Measurements from ENCODE around the gene SLC25A1.
"Not testable (repeated sequence)": the region's sequence is repeated elsewhere in the genome, so short reads cannot be mapped to it uniquely, and the experiment has no call there.

Gene SLC25A1

DNA sequence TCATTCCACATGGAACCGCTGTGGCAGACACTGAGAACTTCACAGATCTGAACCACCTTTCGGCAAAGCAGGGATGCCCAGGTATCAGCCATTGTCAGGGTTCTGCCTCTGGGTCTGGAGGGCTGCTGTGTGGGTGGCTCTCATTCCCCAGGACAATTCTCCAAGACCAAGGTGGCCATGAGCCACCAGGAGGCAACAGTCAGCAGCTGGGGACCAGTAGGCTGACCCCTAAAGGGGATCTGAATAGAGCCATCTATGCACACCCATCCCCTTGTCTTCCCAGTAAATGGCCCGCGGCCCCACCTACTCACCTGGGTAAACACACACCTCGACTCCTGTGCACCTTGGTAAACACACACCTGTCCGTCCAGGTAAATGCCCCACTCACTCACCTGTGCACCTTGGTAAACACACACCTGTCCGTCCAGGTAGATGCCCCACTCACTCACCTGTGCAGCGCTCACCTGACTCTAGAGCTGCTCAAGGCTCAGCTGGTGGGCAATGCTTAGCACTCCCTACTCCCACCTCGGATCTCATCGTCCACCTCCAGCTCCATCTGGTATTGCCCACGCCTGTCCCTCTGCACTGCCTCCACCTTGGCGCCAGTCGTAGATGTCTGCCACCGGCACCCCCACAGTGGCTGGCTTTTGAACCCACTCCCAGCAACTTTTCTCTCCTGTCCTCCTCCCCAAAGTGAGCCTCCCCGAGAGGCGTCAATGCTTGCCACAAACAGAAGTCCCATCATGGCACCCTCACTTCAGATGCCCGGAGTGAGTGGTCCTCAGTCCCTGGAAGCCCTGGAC, 10.2 kb downstream of the SLC25A1 start:
- no peak for DNase-seq

DNA sequence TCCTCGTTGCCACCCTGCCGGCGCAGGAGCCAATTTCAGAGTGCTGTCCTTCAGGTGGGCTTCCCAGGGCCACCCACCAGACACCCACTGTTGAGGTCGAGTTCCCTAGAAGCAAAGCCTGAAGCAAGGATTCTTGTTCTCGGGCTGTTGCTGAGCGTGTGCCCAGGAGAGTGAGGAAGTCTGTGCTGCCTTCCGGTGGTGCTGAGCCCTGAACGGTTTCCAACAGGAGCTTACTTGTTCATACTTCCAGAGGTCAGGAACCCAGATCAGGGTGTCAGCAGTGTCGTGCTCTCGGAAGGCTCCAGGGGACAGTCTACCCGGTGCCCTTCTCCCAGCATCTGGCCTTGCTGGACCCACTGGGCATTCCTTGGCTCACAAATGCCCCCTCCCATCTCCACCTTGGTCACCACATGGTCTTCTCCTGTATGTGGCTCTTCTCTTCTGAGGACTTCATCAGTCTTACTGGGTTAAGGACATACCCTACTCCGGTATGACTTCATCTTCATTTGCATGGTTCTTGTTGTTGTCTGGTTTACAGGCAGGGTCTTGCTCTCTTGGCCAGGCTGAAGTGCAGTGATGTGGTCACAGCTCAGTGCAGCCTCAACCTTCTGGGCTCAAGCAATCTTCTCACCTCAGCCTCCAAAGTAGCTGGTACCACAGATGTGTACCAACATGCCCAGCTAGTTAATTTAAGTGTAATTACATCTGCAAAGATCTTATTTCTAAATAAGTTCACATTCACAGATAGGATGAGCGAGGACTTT, 11.2 kb downstream of the SLC25A1 start:
- no peak for DNase-seq

DNA sequence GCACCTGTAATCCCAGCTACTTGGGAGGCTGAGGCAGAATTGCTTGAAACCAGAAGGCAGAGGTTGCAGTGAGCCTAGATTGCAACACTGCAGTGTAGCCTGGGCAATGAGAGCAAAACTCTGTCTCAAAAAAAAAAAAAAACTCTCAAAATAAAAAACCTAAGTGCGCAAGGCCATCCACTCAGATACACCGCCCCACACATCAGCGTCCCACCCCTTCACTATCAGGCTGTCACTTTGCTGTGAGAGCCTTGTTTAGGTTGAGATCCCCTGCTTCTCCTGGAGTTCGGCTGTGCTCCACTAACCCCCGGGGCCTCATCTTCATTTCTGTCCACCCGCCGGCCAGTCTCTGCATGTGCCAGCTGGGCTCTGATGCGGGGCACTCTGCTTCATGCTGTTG, 12.1 kb downstream of the SLC25A1 start:
- DNase-seq, result no peak

DNA sequence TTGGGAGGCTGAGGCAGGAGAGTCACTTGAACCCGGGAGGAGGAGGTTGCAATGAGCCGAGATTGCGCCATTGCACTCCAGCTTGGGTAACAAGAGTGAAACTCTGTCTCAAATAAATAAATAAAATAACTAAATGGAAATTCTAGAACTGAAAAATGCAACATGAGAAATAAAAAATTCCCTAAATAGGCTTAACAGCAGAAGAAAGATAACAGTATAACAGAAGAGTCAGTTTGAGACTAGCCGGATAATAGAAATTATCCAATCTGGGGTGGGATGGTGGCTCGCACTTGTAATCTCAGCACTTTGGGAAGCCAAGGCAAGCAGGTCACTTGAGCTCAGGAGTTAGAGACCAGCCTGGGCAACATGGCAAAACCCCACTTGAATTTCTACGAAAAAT, 14.1 kb downstream of the SLC25A1 start:
- no peak for DNase-seq

DNA sequence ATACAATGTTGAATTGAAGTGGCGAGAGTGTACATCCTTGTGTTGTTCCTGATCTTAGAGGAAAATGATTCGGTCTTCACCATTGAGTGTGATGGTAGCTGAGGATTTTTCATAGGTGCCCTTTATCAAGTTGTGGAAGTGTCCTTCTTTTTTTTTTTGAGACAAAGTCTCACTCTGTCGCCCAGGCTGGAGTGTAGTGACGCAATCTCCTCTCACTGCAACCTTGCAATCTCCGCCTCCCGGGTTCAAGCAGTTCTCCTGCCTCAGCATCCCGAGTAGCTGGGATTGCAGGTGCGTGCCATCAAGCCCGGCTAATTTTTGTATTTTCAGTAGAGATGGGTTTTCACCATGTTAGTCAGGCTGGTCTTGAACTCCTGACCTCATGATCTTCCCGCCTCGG, 19.9 kb downstream of the SLC25A1 start:
- DNase-seq, result not testable (repeated sequence)

DNA sequence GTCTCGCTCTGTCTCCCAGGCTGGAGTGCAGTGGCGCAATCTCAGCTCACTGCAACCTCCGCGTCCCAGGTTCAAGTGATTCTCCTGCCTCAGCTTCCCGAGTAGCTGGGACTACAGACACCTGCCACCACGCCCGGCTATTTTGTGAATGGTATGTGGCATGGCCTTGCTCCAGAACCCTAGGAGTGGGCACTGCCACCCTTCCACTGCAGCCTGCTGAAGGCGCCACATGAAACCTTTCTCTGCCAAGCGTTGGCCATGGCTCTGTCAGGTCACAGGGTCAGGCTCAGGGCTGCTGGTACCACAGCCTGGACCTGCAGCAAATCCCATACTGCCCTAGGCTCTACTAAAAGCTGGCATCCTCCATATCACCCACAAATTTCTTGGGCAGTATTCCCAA, 22.4 kb downstream of the SLC25A1 start:
- not testable (repeated sequence) for DNase-seq

DNA sequence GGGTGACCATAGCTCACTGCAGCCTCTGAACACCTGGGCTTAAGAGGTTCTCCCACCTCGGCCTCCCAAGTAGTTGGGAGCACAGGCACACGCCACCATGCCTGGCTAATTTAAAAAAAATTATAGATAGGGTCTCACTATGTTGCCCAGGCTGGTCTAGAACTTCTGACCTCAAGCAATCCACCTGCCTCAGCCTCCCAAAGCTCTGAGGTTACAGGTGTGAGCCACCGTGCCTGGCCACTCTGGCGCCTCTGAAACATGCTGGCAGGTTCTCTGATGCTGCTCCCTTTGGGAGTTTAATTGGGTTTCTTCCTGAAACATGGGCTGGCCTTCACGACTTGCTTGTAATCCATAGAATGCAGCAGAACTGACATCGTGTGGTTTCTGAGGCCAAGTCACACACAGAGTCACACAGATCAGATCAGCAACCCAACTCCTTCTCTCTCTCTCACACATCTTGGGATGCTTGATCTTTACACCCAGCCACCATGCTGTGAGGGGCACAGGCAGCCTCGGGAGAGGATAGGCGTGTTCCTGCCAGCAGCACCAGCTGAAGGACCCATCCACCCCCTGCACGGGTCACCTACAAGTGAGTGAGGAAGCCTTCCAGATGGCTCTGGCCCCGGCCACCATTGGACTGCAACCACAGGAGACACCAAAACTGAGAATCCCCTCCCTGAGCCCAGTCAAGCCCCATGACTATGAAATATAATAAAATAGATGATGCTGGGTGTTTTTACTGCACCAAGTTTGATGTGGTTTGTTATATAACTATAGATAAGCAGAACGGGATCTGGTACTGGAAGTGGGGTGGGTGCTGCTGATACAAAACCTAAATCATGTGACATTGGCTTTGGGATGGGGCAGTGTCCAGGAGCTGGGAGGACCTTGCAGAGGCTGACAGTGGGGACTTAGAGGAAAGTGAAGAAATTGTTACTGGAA, 25.3 kb downstream of the SLC25A1 start:
- no peak for DNase-seq

DNA sequence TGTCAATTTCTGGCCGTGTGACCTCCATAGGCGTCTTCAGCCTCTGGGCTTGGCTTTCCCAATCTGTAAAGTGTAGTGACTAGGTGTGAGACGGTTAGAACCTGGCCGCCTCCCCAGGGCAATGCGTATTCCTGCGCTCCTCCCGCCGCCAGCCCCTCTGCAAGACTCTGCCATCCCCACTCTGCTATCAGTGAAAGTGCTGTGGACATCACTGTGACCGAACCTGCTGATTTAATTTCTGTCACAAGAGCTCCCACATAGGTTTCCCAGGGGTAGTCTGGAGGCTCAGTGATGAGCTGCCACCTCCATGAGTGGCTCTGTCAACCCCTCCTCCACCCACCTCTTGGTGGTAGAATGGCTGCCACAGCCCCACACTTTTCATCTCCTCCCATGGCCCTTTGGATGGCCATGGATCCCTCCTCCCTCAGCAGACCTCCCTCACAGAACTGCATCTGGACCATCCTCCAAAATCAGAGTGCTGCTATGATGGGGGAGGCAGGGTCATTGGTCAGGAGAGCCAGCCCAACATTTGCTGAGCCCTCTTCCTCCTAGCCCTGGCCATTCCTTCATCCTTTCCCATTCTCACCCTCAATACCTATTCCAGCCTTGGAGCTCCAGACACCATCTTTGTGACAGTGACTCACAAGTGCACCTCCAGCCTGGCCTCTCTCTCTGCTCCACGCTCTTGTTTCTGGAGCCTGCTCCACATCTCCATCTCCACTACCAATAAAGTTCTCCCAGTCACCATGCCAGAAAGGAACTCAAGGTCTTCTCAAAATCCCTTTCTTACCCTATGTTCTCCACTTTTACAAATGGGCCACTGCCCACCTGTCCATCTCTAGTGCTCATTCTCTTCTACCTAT, 27.0 kb downstream of the SLC25A1 start:
- no peak for DNase-seq

DNA sequence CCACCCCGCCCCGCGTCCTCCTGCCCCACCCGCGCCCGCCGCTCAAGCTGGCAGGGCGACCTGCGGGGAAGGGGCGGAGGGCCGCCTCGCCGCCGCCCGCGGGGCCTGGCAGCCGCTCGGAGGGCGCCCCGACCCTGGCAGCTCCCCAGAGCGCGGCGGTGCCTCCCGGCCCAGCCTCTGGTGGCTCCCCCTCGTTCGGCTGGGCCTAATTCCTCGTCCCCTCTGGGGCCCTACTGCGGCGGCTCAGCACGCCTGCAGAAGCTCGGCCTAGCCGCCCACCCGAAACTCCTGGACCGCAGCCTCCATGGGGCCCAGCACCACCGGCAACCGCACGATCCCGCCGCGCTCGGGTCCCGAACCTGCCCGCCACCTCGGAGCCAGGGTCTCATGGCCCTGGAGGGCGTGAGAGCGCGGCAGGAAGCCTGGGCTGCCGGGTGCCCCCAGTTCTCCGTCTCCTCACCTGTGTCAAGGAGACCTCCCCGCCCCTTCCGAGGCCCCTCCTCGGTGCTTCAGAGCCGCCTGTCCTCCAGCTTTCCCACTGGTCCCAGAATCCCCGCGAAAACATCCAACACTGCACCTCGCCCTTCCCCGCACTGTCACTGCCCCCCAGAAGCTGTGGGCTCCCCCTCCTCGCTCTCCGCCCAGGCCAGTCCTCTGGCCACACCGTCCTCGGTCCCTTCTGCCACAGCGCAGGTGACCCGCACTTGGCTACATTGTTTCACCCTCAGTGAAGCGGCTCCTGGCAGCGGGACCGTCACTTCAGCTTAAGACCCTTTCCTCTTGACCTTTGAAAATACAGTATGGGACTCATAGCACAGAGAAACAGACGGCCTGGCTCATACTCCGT, 27.8 kb downstream of the SLC25A1 start:
- no peak for DNase-seq

DNA sequence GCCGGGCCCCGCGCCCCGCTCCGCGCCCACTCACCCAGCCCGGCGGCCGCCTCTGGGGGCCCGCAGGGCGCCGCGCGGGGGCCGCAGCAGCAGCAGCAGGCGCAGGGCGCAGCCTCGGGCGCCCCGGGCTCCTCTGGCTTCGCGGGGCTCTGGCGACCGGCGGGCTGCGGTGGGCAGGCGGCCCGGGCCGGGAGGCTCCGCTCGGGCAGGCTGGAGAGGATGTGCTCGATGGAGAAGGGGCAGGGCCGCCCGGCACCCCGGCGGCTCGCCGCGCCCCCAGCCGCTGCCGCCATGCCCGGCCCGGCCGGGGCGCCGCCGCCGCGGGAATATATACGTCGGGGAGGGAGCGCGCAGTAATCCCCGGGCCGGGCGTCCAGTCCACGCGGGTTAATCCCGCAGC, 28.5 kb downstream of the SLC25A1 start, which contains the start of gene GSC2:
TSS of gene GSC2 (minus strand) at position 302 of the 400 bp plus-strand sequence. CDS start at position 293, 9 bp downstream.
- DNase-seq, result no peak

DNA sequence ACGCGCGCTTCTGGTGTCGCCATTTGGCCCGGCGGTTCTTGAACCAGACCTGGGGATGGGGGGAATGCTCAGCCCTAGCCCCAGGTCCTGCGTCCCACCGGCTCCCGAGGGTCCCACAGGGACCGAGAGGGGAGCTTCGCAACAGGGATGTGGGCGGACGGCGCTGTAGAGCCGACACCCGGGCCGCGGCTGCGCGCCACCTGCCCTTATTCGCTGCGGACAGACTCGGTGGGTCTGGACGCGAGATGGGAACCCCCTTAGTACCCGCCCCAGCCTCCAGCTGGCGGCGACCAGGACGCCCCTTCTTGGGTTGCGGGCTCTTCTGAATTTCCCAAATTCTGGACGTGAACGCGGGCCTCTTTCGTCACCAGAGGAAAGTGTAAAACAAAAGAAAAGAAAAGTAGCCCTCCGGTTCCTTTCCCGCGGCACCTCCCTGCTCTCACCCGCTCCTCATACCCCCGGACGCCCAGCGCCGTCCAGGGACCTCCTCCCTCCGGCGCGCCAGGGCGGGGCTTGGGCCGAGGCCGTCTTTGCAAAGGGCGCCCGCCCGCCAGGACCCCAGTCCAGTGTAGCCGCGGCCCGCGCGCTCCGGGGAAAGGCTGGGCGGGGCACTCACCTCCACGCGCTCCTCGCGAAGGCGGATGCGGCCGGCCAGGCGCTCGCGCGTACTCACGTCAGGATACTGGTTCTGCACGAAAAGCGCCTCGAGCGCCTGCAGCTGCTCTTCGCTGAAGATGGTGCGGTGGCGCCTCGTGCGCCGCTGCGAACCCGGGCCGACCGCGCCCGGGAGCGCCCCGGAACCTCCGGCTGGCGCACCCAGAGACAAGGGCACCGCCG, 29.3 kb downstream of the SLC25A1 start:
- DNase-seq, result peak; percentile 50

DNA sequence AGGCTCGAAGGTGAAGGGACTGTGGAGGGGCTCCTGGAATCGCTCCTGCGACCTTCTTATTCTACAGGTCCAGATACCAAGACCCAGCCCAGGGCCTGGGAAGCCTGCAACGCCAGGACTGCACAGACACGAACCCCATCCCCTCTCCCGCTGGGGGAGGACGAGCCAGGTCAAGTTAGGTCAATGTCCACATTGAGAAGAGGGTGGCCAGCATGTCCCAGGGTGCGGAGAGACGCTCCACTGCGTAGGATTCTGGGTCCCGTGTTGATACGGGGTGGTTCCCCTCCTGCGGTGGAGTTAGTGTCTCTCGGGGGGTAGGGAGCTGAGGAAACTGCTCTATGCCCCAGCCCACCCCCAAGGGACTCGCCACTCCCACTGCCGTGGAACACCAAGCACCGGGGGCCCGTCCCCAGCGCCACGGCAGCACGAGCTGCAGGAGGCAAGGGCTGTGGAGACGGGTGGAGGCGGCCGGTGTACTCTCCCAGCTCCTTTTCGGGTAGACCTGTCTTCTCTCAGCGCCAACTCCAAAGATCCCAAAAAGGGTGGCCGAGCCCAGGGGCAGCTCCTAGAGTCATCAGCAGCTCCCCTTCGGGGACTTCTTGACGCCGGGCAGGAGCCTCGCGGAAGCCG, 30.0 kb downstream of the SLC25A1 start:
- DNase-seq, result no peak

DNA sequence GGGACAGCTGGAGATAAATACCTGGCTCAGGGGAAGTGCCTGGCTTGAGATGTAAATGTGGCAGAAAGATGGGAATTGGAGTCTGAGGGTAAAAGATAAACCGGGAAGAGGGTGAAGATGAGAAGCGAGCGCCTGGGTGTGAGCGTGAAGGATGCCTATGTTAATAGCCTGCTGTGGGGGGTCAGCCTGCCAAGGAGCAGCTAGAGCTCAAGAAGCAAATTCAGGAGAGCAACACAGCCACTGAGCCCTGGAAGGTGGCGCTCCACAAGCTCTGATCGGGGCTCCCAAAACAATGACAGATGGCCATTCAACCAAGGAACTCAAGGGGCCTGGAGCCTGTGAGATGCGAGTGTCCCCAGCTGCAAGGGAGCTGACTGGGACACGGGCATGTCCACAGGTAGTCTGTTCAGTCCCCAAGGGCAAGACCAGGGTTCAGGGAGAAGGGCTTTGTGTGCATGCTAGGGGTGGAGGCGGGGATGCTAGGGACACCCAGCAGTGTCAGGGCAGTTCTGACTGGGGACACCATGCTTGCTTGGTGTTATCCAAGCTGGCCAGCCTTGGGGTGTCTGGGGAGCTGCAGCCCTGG, 31.2 kb downstream of the SLC25A1 start:
- no peak for DNase-seq

DNA sequence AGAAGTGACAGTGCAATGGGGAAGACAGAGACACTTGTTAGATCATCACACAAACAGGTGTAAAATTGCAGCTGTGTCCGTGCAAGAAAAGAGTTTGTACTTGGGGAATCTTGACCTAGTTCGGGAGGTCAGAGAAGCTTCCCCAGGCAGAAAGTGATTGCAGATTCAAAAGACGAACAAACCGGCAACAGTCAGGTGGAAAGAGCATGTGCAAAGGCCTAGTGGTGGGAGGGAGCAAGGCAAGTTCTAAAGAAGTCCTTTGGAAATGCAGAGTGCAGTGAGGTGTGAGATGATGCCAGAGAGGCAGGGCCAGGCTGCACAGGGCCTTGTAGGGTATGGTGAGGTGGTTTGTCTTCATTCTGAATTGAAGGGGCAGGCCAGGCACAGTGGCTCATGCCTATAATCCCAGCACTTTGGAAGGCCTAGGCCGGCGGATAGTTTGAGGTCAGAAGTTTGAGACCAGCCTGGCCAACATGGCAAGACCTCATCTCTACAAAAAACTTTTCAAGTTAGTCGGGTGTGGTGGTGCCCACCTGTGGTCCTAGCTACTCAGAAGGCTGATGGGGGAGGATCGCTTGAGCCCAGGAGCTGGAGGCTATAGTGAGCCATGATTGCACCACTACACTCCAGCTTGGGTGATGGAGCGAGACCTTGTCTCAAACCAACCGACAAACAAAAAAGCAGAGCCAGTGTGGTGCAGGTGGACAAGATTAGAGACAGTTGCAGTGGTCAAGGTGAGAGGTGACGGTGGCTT, 32.1 kb downstream of the SLC25A1 start:
- DNase-seq, result no peak

DNA sequence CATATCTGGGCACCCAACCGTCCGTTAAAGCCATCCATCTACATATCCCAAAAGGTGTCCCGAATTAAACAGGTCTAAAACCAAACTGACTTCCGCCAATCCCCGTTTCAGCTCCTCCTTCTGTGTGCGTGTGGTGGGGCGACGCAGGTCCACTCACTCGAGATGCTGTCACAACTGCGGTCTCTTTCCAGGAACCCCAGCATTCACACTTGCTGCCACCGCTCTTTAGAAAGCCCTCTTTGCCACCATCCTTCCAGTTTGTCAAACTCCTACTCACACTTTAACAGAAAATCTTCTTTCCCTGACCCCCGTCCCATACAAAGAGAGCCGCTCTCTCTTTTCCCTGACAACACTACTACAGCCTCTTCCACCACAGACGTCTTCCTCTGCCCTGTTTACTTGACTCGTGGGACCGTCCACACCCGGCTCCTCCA, 34.6 kb downstream of the SLC25A1 start:
- no peak for DNase-seq

DNA sequence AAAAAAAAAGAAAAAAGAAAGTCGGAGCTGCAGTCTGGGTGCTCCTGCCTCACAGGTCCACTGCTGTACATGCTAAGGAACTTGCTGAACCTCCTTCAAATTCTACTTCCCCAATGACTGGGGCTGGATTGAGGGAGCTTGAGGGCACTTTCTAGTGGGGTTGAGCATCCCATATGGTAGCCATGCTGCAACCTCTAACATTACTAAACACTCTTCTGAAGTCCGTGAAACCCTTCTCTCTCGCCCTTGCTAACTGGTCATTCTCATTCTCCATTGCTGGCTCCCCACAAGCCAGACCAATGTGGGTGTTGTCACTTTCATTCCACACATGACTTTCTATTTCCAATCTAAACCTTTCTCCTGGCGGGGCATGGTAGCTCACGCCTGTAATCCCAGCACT, 35.3 kb downstream of the SLC25A1 start:
- DNase-seq, result no peak

DNA sequence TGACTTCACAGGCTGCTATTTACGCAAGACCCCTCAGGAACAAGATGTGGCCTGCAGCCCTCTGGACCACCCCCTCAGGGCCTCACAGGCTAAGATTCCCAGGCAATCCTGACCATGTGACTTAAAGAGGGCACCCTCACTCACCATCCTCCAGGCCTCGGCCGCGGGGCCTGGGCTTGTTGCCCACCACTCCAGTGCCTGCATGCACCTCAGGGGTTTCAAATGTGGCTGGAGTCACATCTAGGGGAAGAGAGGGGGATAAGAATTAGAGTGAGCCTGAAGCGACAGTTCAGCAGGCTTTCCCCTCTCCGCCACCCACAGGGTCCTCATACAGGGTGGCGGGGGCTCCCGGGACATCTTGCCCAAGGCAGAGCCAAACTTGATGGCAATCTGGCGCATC, 36.1 kb downstream of the SLC25A1 start:
- DNase-seq, result no peak

DNA sequence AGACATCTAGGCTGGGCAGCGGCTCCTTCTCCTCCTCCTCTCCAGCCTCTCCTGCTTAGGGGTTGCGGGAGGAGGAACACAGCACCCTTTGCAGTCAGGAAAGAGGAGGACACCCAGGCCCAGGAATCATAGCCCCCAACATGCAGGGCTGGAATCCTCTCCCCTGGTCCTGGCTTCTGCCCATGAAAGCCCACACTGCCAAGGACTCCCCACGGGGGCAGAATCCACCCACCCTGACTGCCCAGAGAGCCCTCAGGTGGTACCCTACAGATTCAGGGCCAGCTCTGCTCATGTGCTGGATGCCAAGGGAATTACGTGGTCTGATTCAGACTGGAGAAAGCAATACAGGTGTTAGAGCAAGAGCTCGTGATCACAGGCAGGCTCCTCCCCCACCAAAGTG, 38.6 kb downstream of the SLC25A1 start:
- DNase-seq, result no peak
